ENCODE results near the gene C10orf67.

The C10orf67 gene

GRCh38 chr10:23191764-23192711, 152.6 kb downstream of the C10orf67 start, which contains the start of gene PTF1A:
PTF1A (plus strand) TSS chr10:23192312; CDS start chr10:23192531, 219 bp downstream.
- DNase-seq (ENCODE audit: low read depth, low spot score), result no peak

GRCh38 chr10:23190872-23191763, 153.5 kb downstream of the C10orf67 start:
- H3K4me3 ChIP-seq (ENCODE audit: low read length), result no peak overlapping the region
- DNase-seq (ENCODE audit: low read depth, low spot score), result no peak

More at GRCh38 chr10:23191764-23192711, 152.6 kb downstream of the C10orf67 start, which contains the start of gene PTF1A:
- no peak within 1 kb of the TSS for H3K4me3 ChIP-seq (ENCODE audit: low read length)

GRCh38 chr10:23189024-23189423, 155.6 kb downstream of the C10orf67 start:
- DNase-seq (ENCODE audit: low read depth, low spot score), result no peak
- no peak overlapping the region for H3K4me3 ChIP-seq (ENCODE audit: low read length)

- DNase-seq (ENCODE audit: low read depth, low spot score), result no peak
- no peak overlapping the region for H3K4me3 ChIP-seq (ENCODE audit: low read length)
Measured at GRCh38 chr10:23187155-23187554, 157.4 kb downstream of the C10orf67 start.

- no peak overlapping the region for H3K4me3 ChIP-seq (ENCODE audit: low read length)
Measured at GRCh38 chr10:23186697-23187096, 157.9 kb downstream of the C10orf67 start.

GRCh38 chr10:23186178-23186577, 158.4 kb downstream of the C10orf67 start:
- no peak overlapping the region for H3K4me3 ChIP-seq (ENCODE audit: low read length)
- no peak for DNase-seq (ENCODE audit: low read depth, low spot score)

More at GRCh38 chr10:23186697-23187096, 157.9 kb downstream of the C10orf67 start:
- DNase-seq (ENCODE audit: low read depth, low spot score), result no peak

- DNase-seq (ENCODE audit: low read depth, low spot score), result no peak
- no peak overlapping the region for H3K4me3 ChIP-seq (ENCODE audit: low read length)
Measured at GRCh38 chr10:23174977-23175512, 169.6 kb downstream of the C10orf67 start.

GRCh38 chr10:23174074-23174976, 170.3 kb downstream of the C10orf67 start:
- no peak overlapping the region for H3K4me3 ChIP-seq (ENCODE audit: low read length)
- DNase-seq (ENCODE audit: low read depth, low spot score), result no peak

- DNase-seq (ENCODE audit: low read depth, low spot score), result no peak
- H3K4me3 ChIP-seq (ENCODE audit: low read length), result no peak overlapping the region
Measured at GRCh38 chr10:23173214-23174073, 171.2 kb downstream of the C10orf67 start.

GRCh38 chr10:23172429-23173213, 172.0 kb downstream of the C10orf67 start:
- no peak overlapping the region for H3K4me3 ChIP-seq (ENCODE audit: low read length)
- DNase-seq (ENCODE audit: low read depth, low spot score), result no peak

- no peak overlapping the region for H3K4me3 ChIP-seq (ENCODE audit: low read length)
- DNase-seq (ENCODE audit: low read depth, low spot score), result no peak
Measured at GRCh38 chr10:23171232-23171876, 173.2 kb downstream of the C10orf67 start.

- H3K4me3 ChIP-seq (ENCODE audit: low read length), result no peak overlapping the region
- peak; percentile 55 for DNase-seq (ENCODE audit: low read depth, low spot score)
Measured at GRCh38 chr10:23158370-23158769, 186.2 kb downstream of the C10orf67 start.

- DNase-seq (ENCODE audit: low read depth, low spot score), result peak; percentile 50
- H3K4me3 ChIP-seq (ENCODE audit: low read length), result no peak overlapping the region
Measured at GRCh38 chr10:23157691-23158369, 186.8 kb downstream of the C10orf67 start.

GRCh38 chr10:23157239-23157681, 187.3 kb downstream of the C10orf67 start:
- DNase-seq (ENCODE audit: low read depth, low spot score), result no peak
- no peak overlapping the region for H3K4me3 ChIP-seq (ENCODE audit: low read length)

- no peak for DNase-seq (ENCODE audit: low read depth, low spot score)
- no peak overlapping the region for H3K4me3 ChIP-seq (ENCODE audit: low read length)
Measured at GRCh38 chr10:23156447-23157150, 188.0 kb downstream of the C10orf67 start.

All from Jurkat, Clone E6-1 (cell line).